HepG2 (cell line): Measurements from ENCODE around the gene FAM114A1. TPM values are rescaled to one million over a fixed set of nuclear protein-coding genes. Genes with fewer than 3 reads are reported as not detected.

Source experiments
- ATAC-seq: fragments of 200-7000 bp; cut with Tn5 transposase; 3 replicates; pipeline ENCODE4 v1.9.1; 2020; ENCODE audit warnings: mild to moderate bottlenecking, moderate library complexity
- BruUV-seq: library from RNA; stranded (reverse); fragments of 400-500 nt; replicated peaks from 2 replicates; lab custom pipeline; 2021; lab: Mats Ljungman, UMichigan
- CTCF ChIA-PET: fragments of 300-600 bp; formaldehyde crosslinking; extraction: SDS; loops from one replicate; lab custom pipeline; 2021; ENCODE audit warnings: low total read pairs, inconsistent platforms, low intra/inter-chr PET ratio; lab: Yijun Ruan, JAX
- POLR2A ChIA-PET: fragments of 350-600 bp; sonication (Branson Sonifier 250); formaldehyde crosslinking; loops from one replicate; lab custom pipeline; 2020; ENCODE audit warnings: antibody characterized with exemption, inconsistent platforms; lab: Yijun Ruan, JAX
- DNase-seq: peaks from one replicate; pipeline ENCODE4 v3.0.0-alpha.2; 2015; ENCODE audit warnings: low spot score
- FAIRE-seq: peaks from 3 replicates; lab custom pipeline; 2011; peaks lifted over from hg19 to GRCh38; lab: Jason Lieb, UNC
- H2AFZ ChIP-seq: one replicate; pipeline ENCODE4 v1.6.1; 2011; ENCODE audit warnings: low read length, inconsistent platforms
- H3K27ac ChIP-seq: fragments of 300-600 bp; 3 replicates; pipeline ENCODE4 v1.8.0; 2011; ENCODE audit warnings: mixed run types, mild to moderate bottlenecking, mixed read lengths, low read length, inconsistent platforms; ENCODE audit not compliant: insufficient read depth; ENCODE audit errors: extremely low read length
- H3K27me3 ChIP-seq, 2 experiments: fragments of 200-600 bp in 1 of 2; 2 replicates in 1 of 2; 3 replicates in 1 of 2; pipeline versions ENCODE4 v1.6.0 to v1.8.0; 2011; ENCODE audit warnings: low read length in 2 of 2, mild to moderate bottlenecking in 2 of 2, moderate library complexity in 2 of 2, inconsistent platforms in 1 of 2; ENCODE audit not compliant: insufficient read depth in 2 of 2, control insufficient read depth in 1 of 2
- H3K36me3 ChIP-seq, 2 experiments: fragments of 200-600 bp in 1 of 2; replicated peaks in 1 of 2; 2 replicates in 1 of 2; 3 replicates in 1 of 2; pipeline versions ENCODE4 v1.5.1 to v1.8.0; 2011; ENCODE audit warnings: low read length in 2 of 2, inconsistent platforms in 1 of 2; ENCODE audit not compliant: insufficient read depth in 2 of 2, control insufficient read depth in 1 of 2
- H3K4me1 ChIP-seq: 2 replicates; pipeline ENCODE4 v1.5.1; 2012; ENCODE audit warnings: low read length, inconsistent platforms; ENCODE audit not compliant: insufficient read depth
- H3K4me2 ChIP-seq: 2 replicates; pipeline ENCODE4 v1.6.0; 2011; ENCODE audit warnings: low read depth, low read length, inconsistent platforms
- H3K4me3 ChIP-seq, 3 experiments: fragments of 200-600 bp in 1 of 3; sonication (generic), shearing (Covaris generic) in 1 of 3; replicated peaks in 1 of 3; 2 replicates each; pipeline ENCODE4 v1.5.1; 2011 to 2016; ENCODE audit warnings: low read length in 3 of 3, inconsistent platforms in 2 of 3, low read depth in 2 of 3, mild to moderate bottlenecking in 2 of 3, control low read depth in 1 of 3, mixed read lengths in 1 of 3; ENCODE audit not compliant: insufficient read depth in 1 of 3
- H3K79me2 ChIP-seq: one replicate; pipeline ENCODE4 v1.6.1; 2011; ENCODE audit warnings: low read length, inconsistent platforms; ENCODE audit not compliant: insufficient read depth
- H3K9ac ChIP-seq: 2 replicates; pipeline ENCODE4 v1.6.0; 2011; ENCODE audit warnings: mild to moderate bottlenecking, low read depth, low read length, inconsistent platforms; ENCODE audit not compliant: insufficient read depth
- H3K9me3 ChIP-seq: 2 replicates; pipeline ENCODE4 v1.5.1; 2012; ENCODE audit warnings: mild to moderate bottlenecking, low read length
- H4K20me1 ChIP-seq: 2 replicates; pipeline ENCODE4 v1.6.0; 2011; ENCODE audit warnings: inconsistent platforms, mild to moderate bottlenecking, low read length, moderate library complexity; ENCODE audit not compliant: insufficient read depth
- ARID2 ChIP-seq: sonication (generic); formaldehyde crosslinking; IDR thresholded peaks from 2 replicates; pipeline ENCODE4 v1.8.1; 2022; ENCODE audit warnings: mild to moderate bottlenecking, missing genetic modification reagents, borderline replicate concordance
- CEBPB ChIP-seq: IDR thresholded peaks from 2 replicates; pipeline ENCODE4 v1.6.1; 2011; ENCODE audit warnings: low read depth, low read length, improper control_type of control experiment, borderline replicate concordance
- GATAD1 ChIP-seq: IDR thresholded peaks from 2 replicates; pipeline ENCODE4 v1.6.1; 2016; ENCODE audit warnings: missing genetic modification reagents, missing compliant biosample characterization
- HCFC1 ChIP-seq: fragments of 150-350 bp; IDR thresholded peaks from 2 replicates; pipeline ENCODE4 v1.6.1; 2014; ENCODE audit warnings: low read depth, low read length
- ISL2 ChIP-seq: sonication (generic); formaldehyde crosslinking; IDR thresholded peaks from 2 replicates; pipeline ENCODE4 v1.5.0; 2020; ENCODE audit warnings: missing genetic modification reagents
- YEATS2 ChIP-seq: sonication (generic); formaldehyde crosslinking; IDR thresholded peaks from 2 replicates; pipeline ENCODE4 v1.4.0; 2020; ENCODE audit warnings: missing genetic modification reagents, borderline replicate concordance
- YEATS4 ChIP-seq: sonication (generic); formaldehyde crosslinking; IDR thresholded peaks from 2 replicates; pipeline ENCODE4 v1.4.0; 2020; ENCODE audit warnings: missing genetic modification reagents, borderline replicate concordance
- ZNF180 ChIP-seq: sonication (generic); formaldehyde crosslinking; IDR thresholded peaks from 2 replicates; pipeline ENCODE4 v1.4.0; 2020; ENCODE audit warnings: low read depth, missing genetic modification reagents, borderline replicate concordance
- ZNF382 ChIP-seq: sonication (generic); formaldehyde crosslinking; IDR thresholded peaks from 2 replicates; pipeline ENCODE4 v1.5.0; 2020; ENCODE audit warnings: missing genetic modification reagents, mild to moderate bottlenecking, borderline replicate concordance
- ZNF772 ChIP-seq: sonication (generic); formaldehyde crosslinking; IDR thresholded peaks from 2 replicates; pipeline ENCODE4 v1.5.0; 2020; ENCODE audit warnings: mild to moderate bottlenecking, missing genetic modification reagents
- ZZZ3 ChIP-seq: sonication (generic); formaldehyde crosslinking; IDR thresholded peaks from 2 replicates; pipeline ENCODE4 v1.4.0; 2020; ENCODE audit warnings: missing genetic modification reagents, mild to moderate bottlenecking, borderline replicate concordance
- WGBS: methylation state at CpG from one replicate; pipeline ENCODE4 v1.1.6; 2017; ENCODE audit warnings: low lambda C conversion rate; 5-methylcytosine and 5-hydroxymethylcytosine counted together
- in situ Hi-C: cut with HindIII; loops from 2 replicates; pipeline ENCODE4 v1.10.0; 2017; ENCODE audit warnings: low pct_unique_long_range_greater_than_20kb; ENCODE audit not compliant: extremely low pct_ligation_motif_present
- intact Hi-C: fragments of 100-400 bp; cut with micrococcal nuclease; formaldehyde crosslinking; loops from one replicate; pipeline ENCODE4 v1.10.0; 2022; ENCODE audit not compliant: unreplicated experiment
- polyA plus RNA-seq, 8 experiments: library from polyadenylated mRNA; depleted of rRNA in 3 of 8; stranded (reverse) in 7 of 8; unstranded in 1 of 8; fragments of >200 nt; fragmentation: Illumina TruSeq in 4 of 8; extraction: Trizol in 4 of 8; gene quantifications; 2 replicates each; pipeline versions ENCODE4 v1.2.1 to v1.2.3, GENCODE V29; 2011 to 2016; ENCODE audit warnings: low read depth in 4 of 8, missing spikeins in 1 of 8, mixed read lengths in 1 of 8; ENCODE audit not compliant: insufficient read depth in 1 of 8
- total RNA-seq, 5 experiments: library from RNA; depleted of rRNA; stranded (reverse); fragments of >200 nt; fragmentation: Illumina TruSeq; extraction: Trizol; gene quantifications; 2 replicates each; pipeline ENCODE4 v1.2.3, GENCODE V29; 2016; ENCODE audit warnings: low read depth in 1 of 5
- TF ChIP-seq, protein P1 (sequence below): sonication (generic); formaldehyde crosslinking; IDR thresholded peaks from 2 replicates; pipeline ENCODE4 v1.8.1; 2022; ENCODE audit warnings: mild to moderate bottlenecking, missing genetic modification reagents
- TF ChIP-seq, protein P2 (sequence below): sonication (generic); formaldehyde crosslinking; IDR thresholded peaks from 2 replicates; pipeline ENCODE4 v1.4.0; 2020; ENCODE audit warnings: mild to moderate bottlenecking, missing genetic modification reagents, borderline replicate concordance

Gene FAM114A1
- total and polyA plus RNA-seq, 2 of the 13 experiments (the other 11 are each of a cell fraction or from before 2014, with no cell fraction given): 61.0 to 76.9 TPM

DNA sequence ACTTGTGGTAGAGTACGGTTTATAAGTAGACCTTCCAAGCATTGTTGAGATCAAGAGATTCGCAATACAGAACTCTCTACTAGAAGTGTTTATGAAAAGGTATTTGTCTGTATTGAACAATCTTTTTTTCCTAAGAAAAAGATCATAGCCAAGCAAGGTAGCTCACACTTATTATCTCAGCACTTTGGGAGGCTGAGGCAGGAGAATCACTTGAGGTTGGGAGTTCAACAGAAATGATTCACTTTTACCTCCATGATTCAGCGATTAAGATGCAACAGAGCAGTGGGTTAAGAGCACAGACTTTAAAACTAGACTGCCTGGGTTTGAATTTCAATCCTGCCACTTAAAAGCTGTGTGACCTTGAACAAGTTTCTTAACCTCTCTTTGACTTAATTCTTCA, 90.3 kb downstream of the FAM114A1 start:
- BruUV-seq: no TSS peak
- POLR2A ChIA-PET: no interaction called here
- no peaks in the 10 kb centered on the region for H3K27me3 ChIP-seq

More for the DNA sequence above, 90.3 kb downstream of the FAM114A1 start:
- CTCF ChIA-PET: no interaction called here
- no peak for FAIRE-seq
- Histone ChIP-seq H4K20me1 (no peaks in the 10 kb centered on the region), H3K4me3 (no peak overlapping the region), H3K9ac (no peak overlapping the region), H3K9me3 (no peaks in the 10 kb centered on the region), H3K27ac (no peak overlapping the region), H2AFZ (no peak overlapping the region), H3K79me2 (no peaks in the 10 kb centered on the region), H3K4me2 (no peak overlapping the region), H3K4me1 (no peaks in the 10 kb centered on the region; the same call in 1 of the 2 replicates), H3K36me3 (no peaks in the 10 kb centered on the region)
- in situ Hi-C loops (no loop called here), intact Hi-C loops (no loop called here)
- 73% methylated on average over 3 of the region's 3 CpGs for WGBS
- ATAC-seq: no peak
- TF ChIP-seq HCFC1 (no peak), ZNF382 (CRISPR knock-in tag) (no peak), ISL2 (no peak), YEATS2 (CRISPR knock-in tag) (no peak), ARID2 (CRISPR knock-in tag) (no peak), YEATS4 (no peak), CEBPB (no peak), ZNF772 (CRISPR knock-in tag) (no peak), GATAD1 (CRISPR knock-in tag) (no peak), ZNF180 (CRISPR knock-in tag) (no peak), ZZZ3 (CRISPR knock-in tag) (no peak)
- TF ChIP-seq, protein P1, sequence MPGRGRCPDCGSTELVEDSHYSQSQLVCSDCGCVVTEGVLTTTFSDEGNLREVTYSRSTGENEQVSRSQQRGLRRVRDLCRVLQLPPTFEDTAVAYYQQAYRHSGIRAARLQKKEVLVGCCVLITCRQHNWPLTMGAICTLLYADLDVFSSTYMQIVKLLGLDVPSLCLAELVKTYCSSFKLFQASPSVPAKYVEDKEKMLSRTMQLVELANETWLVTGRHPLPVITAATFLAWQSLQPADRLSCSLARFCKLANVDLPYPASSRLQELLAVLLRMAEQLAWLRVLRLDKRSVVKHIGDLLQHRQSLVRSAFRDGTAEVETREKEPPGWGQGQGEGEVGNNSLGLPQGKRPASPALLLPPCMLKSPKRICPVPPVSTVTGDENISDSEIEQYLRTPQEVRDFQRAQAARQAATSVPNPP (CRISPR knock-in tag): no peak
- TF ChIP-seq, protein P2, sequence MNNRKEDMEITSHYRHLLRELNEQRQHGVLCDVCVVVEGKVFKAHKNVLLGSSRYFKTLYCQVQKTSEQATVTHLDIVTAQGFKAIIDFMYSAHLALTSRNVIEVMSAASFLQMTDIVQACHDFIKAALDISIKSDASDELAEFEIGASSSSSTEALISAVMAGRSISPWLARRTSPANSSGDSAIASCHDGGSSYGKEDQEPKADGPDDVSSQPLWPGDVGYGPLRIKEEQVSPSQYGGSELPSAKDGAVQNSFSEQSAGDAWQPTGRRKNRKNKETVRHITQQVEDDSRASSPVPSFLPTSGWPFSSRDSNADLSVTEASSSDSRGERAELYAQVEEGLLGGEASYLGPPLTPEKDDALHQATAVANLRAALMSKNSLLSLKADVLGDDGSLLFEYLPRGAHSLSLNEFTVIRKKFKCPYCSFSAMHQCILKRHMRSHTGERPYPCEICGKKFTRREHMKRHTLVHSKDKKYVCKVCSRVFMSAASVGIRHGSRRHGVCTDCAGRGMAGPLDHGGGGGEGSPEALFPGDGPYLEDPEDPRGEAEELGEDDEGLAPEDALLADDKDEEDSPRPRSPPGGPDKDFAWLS (CRISPR knock-in tag): no peak
- no peak for DNase-seq
